DMS 273 (cell line): ENCODE measurements around the gene RPL37.
A peak's percentile ranks its signal among the peaks of the same experiment; 100 is the strongest.
"Not testable (repeated sequence)": the region's sequence is repeated elsewhere in the genome, so short reads cannot be mapped to it uniquely, and the experiment has no call there.

ENCODE experiments used
- DNase-seq: peaks from one replicate; lab custom pipeline; 2025; ENCODE audit not compliant: unreplicated experiment; lab: John Stamatoyannopoulos, UW

RPL37 gene

GRCh38 chr5:40797273-40798011 is 37.6 kb downstream of the RPL37 start:
- peak; percentile 90 for DNase-seq

GRCh38 chr5:40796487-40796889 is 38.5 kb downstream of the RPL37 start:
- DNase-seq, result no peak

DNA sequence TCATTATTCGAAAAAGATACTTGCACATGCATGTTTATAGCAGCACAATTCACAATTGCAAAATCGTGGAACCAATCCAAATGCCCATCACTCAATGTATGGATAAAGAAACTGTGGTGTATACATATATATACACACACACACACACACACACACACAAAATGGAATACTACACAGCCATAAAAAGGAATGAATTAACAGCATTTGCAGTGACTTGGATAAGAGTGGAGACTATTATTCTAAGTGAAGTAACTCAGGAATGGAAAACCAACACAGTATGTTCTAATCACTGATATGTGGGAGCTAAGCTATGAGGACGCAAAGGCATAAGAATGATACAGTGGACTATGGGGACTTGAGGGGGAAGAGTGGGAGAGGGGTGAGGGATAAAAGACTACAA is 40.1 kb downstream of the RPL37 start:
- DNase-seq, result not testable (repeated sequence)

DNA sequence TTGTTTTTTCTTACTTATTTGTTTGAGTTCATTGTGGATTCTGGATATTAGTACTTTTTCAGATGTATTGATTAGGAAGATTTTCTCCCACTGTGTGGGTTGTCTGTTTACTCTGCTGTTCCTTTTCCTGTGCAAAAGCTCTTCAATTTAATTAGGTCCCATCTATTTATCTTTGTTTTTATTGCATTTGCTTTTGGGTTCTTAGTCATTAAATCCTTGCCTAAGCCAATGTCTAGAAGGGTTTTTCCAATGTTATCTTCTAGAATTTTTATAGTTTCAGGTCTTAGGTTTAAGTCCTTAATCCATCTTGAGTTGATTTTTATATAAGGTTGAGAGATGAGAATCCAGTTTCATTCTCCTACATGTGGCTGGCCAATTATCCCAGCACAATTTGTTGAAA is 40.7 kb downstream of the RPL37 start:
- DNase-seq, result not testable (repeated sequence)

GRCh38 chr5:40792691-40793090 is 42.3 kb downstream of the RPL37 start:
- DNase-seq, result not testable (repeated sequence)

- no peak for DNase-seq
Measured at GRCh38 chr5:40791715-40792139, 43.3 kb downstream of the RPL37 start.

GRCh38 chr5:40790947-40791593 is 44.0 kb downstream of the RPL37 start:
- DNase-seq, result no peak

- DNase-seq, result not testable (repeated sequence)
Measured at GRCh38 chr5:40788941-40789340, 46.1 kb downstream of the RPL37 start.

DNA sequence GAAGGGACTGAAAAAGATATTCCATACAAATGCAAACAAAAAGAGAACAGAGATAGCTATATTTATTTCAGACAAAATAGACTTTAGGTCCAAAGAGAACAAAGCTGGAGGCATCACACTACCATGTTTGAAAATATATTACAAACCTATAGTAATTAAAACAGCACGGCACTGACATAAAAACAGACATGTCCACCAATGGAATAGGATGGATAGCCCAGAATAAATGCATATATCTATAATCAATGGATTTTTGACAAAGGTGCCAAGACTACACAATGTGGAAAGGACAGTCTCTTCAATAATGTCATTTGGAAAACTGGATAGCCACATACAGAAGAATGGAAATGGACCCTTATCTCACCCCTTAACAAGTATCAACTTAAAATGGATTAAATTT is 47.0 kb downstream of the RPL37 start:
- no peak for DNase-seq

GRCh38 chr5:40786664-40787063 is 48.4 kb downstream of the RPL37 start:
- DNase-seq, result not testable (repeated sequence)

DNA sequence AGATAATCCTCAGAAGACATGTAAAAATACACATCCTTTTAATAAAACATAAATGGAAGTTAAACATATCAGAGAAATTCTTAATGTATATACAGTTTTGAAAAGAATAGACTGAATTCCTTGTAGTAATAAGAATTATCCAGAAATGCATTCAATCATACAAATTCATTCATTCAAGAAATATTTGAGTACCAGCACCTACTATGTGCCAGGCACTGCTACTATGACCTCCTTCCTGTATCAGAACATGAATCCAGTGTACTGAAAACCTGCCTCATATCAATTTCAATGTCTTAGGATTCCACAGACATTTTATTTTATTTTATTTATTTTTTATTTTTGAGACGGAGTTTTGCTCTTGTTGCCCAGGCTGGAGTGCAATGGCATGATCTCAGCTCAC is 50.1 kb downstream of the RPL37 start:
- no peak for DNase-seq

DNA sequence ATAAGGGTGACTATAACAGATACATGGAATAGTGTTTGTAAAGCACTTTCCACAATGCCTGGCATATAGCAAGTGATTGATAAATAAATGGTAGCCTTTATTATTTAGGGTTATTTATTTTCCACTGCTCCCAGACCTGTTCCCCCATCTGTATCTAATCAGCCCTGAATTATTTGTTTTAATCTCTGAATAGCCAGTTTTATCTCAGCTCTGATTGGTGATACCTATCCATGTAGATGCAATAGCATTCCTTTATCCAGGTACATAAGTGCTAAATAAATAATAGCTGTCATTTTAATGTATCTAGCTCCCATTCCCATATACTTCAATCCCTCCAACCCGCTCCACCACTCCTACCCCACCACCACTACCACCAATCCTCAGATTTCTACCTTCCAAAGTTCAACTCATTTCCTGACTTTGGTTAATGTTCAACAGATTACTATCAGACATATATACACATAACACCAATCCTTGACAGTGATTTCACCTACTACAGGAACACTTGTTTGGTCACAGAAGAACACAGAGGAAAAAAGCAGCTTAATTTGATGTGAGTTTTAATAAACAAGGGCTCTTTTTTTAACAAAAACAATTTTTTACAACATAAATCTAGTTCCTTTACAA is 50.9 kb downstream of the RPL37 start:
- DNase-seq, result no peak

DNA sequence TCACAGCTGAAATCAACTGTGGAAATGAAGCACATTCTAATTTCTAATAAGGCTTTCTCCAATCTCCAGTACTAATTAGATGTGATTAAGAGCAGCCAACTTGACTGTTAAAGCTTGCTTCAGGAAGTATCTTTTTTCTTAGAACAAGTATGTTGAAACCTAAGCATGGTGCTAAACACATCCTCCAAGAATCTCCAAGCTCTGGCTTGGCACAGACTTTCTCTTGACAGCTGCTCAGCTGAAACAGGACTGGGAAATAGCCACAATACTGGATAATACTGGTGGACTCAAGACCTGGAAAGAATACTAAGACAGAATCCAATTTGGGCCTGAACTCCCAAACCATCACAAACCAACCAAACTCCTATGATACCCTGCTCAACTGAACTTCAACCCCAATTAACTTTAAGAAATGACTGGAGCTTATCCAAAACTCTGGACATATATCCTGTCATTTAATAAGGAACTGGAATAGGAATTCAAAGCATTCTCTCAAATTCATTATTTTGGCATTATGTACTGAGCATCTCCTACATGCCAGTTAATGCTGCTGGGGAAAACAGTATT is 53.1 kb downstream of the RPL37 start:
- peak; percentile 36 for DNase-seq

GRCh38 chr5:40780858-40781257 is 54.2 kb downstream of the RPL37 start:
- DNase-seq, result no peak

DNA sequence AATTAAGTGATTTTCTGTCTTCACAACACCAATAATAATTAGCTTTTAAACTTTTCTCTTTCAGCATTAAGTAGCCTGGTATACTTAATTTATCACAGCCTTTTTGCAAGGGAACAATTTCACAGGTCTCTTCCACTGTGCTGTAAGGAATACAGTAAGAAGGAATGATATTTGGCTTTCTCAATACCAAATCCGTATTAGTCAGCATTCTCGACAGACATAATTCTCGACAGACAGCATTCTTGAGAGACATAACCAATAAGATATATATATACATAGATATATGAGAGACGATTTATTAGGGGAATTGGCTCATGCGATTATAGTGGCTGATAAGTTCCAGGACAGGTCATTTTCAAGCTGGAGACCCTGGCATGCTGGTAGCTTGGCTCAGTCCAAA is 54.8 kb downstream of the RPL37 start:
- DNase-seq, result no peak

DNA sequence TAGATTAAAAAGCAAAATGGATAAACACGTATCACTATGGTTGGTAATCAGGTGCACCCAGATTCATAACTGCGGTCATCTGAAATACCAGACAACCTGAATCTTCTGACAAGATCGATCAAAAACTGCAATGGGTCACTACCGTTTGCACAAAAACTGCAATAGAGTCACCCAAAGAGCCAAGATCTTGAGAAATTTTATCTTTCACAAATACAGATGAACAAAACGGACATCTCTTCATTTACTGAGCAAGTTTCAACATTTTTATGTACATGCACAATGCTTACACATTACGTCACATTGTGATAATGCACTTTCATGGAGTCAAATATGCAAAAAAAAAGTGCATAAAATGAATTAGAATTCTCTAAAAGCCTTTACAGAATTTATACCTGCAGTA is 55.5 kb downstream of the RPL37 start:
- DNase-seq, result no peak

DNA sequence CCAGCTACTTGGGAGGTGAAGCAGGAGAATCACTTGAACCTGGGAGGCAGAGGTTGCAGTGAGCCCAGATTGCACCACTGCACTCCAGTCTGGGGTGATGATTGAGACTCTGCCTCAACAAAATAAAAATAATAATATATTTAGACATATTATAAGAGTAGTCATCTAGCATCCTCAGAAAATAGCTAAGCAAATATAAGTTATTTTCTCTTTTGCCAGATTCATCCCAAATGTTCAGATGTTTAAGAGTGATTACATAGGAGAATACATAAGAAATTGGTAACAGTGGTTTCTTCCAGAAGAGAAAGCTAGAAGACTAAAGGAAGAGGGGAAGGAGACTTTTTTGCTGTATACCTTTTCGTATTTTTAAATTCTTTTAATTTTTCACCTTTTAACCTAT is 56.9 kb downstream of the RPL37 start:
- DNase-seq, result no peak

- DNase-seq, result no peak
Measured at GRCh38 chr5:40776658-40776977, 58.4 kb downstream of the RPL37 start.

DNA sequence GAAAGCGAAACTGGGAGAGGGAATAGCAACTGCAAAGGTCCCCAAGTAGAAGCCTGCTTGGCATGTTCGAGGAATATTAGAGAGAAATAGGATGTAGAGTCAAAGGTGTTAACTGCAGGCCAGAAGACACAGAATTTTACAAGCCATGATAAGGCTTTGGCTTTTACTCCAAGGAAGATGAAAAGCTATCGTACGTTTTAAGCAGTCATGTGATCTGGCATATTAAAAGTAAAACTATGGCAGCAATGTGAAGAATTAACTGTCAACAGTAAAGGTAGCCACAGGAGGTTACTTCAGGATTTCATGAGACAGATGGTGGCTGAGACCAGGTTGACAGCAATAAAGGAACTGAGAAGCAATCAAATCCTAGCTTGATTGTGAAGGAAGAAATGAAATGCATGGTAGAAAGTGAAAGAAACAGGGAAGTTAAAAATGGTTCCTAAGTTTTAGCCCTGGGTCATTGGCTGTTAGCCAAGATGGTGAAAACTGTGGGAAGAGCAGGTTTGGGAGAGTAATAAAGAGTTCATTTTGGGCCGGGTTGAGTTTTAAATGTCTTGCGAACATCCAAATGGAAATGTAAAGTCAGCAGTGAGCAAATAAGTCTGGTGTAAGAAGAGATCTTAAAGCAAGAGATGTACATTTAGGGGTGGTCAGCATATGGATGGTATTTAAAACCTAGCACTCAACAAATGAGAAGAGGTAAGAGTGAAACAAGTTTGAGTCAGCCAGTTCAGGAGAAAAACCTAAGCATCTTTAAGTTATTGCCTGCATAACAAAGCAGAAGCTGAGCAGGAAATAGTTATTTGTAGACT is 59.0 kb downstream of the RPL37 start:
- DNase-seq, result peak; percentile 11
